Hepatocyte (in vitro differentiated cells): ENCODE measurements around the gene ATP6V0B. TPM values are rescaled to one million over a fixed set of nuclear protein-coding genes. Genes with fewer than 3 reads are reported as not detected.

Experiments used
- DNase-seq: peaks from one replicate; pipeline ENCODE4 v3.0.0-alpha.2; 2016; ENCODE audit warnings: low spot score
- H2AFZ ChIP-seq: fragments of 200-600 bp; sonication (generic); 2 replicates; pipeline ENCODE4 v1.6.0; 2016; ENCODE audit warnings: antibody characterized with exemption, mild to moderate bottlenecking
- H3K27ac ChIP-seq: fragments of 200-600 bp; sonication (generic); 2 replicates; pipeline ENCODE4 v1.5.1; 2016; ENCODE audit warnings: mild to moderate bottlenecking
- H3K27me3 ChIP-seq: fragments of 200-600 bp; sonication (generic); 2 replicates; pipeline ENCODE4 v1.6.1; 2016
- H3K36me3 ChIP-seq: fragments of 200-600 bp; sonication (generic); replicated peaks from 2 replicates; pipeline ENCODE4 v1.5.1; 2016; ENCODE audit warnings: low read depth; ENCODE audit not compliant: insufficient read depth
- H3K4me1 ChIP-seq: fragments of 200-600 bp; sonication (generic); 2 replicates; pipeline ENCODE4 v1.5.1; 2016; ENCODE audit warnings: mild to moderate bottlenecking, moderate library complexity; ENCODE audit not compliant: insufficient read depth
- H3K4me2 ChIP-seq: fragments of 200-600 bp; sonication (generic); 2 replicates; pipeline ENCODE4 v1.6.0; 2016
- H3K4me3 ChIP-seq: fragments of 200-600 bp; sonication (generic); 2 replicates; pipeline ENCODE4 v1.5.1; 2016; ENCODE audit warnings: mild to moderate bottlenecking
- H3K79me2 ChIP-seq: fragments of 200-600 bp; sonication (generic); 2 replicates; pipeline ENCODE4 v1.6.0; 2017; ENCODE audit warnings: mild to moderate bottlenecking
- H3K9me2 ChIP-seq: fragments of 200-600 bp; sonication (generic); replicated peaks from 2 replicates; pipeline ENCODE4 v1.6.0; 2017; ENCODE audit warnings: mild to moderate bottlenecking; ENCODE audit not compliant: insufficient read depth
- H3K9me3 ChIP-seq: fragments of 200-600 bp; sonication (generic); 2 replicates; pipeline ENCODE4 v1.5.1; 2016; ENCODE audit warnings: low read depth, mild to moderate bottlenecking
- H4K20me1 ChIP-seq: fragments of 200-600 bp; sonication (generic); 2 replicates; pipeline ENCODE4 v1.6.0; 2016; ENCODE audit warnings: mild to moderate bottlenecking; ENCODE audit not compliant: insufficient read depth, poor library complexity, severe bottlenecking
- CTCF ChIP-seq: fragments of 200-600 bp; sonication (generic); IDR thresholded peaks from 2 replicates; pipeline ENCODE4 v1.5.1; 2016; ENCODE audit warnings: antibody characterized with exemption, mild to moderate bottlenecking; ENCODE audit not compliant: poor library complexity
- EZH2 ChIP-seq: fragments of 200-600 bp; sonication (generic); IDR thresholded peaks from 2 replicates; pipeline ENCODE4 v1.6.1; 2016; ENCODE audit warnings: antibody characterized with exemption, mild to moderate bottlenecking, borderline replicate concordance
- EZH2phosphoT487 ChIP-seq: fragments of 200-600 bp; sonication (generic); IDR thresholded peaks from one replicate; pipeline ENCODE4 v1.6.1; 2018; ENCODE audit warnings: antibody characterized with exemption, mild to moderate bottlenecking, low read depth, moderate library complexity; ENCODE audit not compliant: unreplicated experiment, severe bottlenecking
- WGBS: methylation state at CpG from one replicate; pipeline ENCODE4 v1.1.6; 2016; ENCODE audit warnings: low lambda C conversion rate; ENCODE audit errors: missing lambda C conversion rate; 5-methylcytosine and 5-hydroxymethylcytosine counted together
- polyA plus RNA-seq: library from polyadenylated mRNA; unstranded; fragments of >200 nt; fragmentation: Nextera tagmentation; extraction: Ambion mirVana; gene quantifications from 2 replicates; pipeline ENCODE4 v1.2.1, GENCODE V29; 2016
- total RNA-seq: library from RNA; depleted of rRNA; stranded (reverse); fragments of >200 nt; gene quantifications from 2 replicates; pipeline ENCODE4 v1.2.3, GENCODE V29; 2014

ATP6V0B gene
- total and polyA plus RNA-seq, 2 experiments from 2014 or later: 195 to 366 TPM

- no peak overlapping the region for H3K27ac ChIP-seq
- no peak for DNase-seq
These were observed 39.8 kb downstream of the ATP6V0B start for GRCh38 chr1:44014365-44015104.

DNA sequence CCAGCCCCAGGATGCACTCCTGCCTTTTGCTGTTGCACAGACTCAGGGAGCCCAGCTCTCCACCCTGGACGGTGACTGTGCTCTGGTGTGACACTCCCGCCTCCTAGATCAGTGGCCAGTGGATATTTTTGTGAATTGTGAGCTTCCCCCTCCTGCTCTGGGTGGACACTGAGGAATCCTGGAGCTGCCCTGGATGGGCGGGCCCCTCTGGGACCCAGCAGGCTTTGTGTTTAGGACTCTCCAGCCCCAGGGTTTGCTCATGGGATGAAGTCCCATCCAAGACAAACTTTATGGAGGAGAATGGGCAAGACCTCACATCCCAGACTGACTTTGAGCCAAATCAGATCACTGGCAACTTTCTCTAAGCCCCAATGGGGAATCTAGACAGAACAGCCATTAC lies 40.4 kb downstream of the ATP6V0B start:
- no peaks in the 10 kb centered on the region for H3K36me3 ChIP-seq
- no peak overlapping the region for H2AFZ ChIP-seq
- no peaks in the 10 kb centered on the region for H3K79me2 ChIP-seq
- no peaks in the 10 kb centered on the region for H3K9me2 ChIP-seq
- H3K4me1 ChIP-seq: no peaks in the 10 kb centered on the region
- H3K27ac ChIP-seq: no peak overlapping the region
- TF ChIP-seq EZH2phosphoT487: no peak
- TF ChIP-seq CTCF: no peak
- no peak for TF ChIP-seq EZH2
- no peaks in the 10 kb centered on the region for H4K20me1 ChIP-seq
- H3K9me3 ChIP-seq: no peaks in the 10 kb centered on the region
- no peak overlapping the region for H3K4me2 ChIP-seq
- DNase-seq: no peak
- H3K27me3 ChIP-seq: no peaks in the 10 kb centered on the region
- WGBS: 67% methylated on average over 3 of the region's 3 CpGs
- H3K4me3 ChIP-seq: no peak overlapping the region

More at GRCh38 chr1:44014365-44015104, 39.8 kb downstream of the ATP6V0B start:
- Histone ChIP-seq H3K9me3 (no peaks in the 10 kb centered on the region), H3K9me2 (no peaks in the 10 kb centered on the region), H3K27me3 (no peaks in the 10 kb centered on the region), H2AFZ (no peak overlapping the region), H4K20me1 (no peaks in the 10 kb centered on the region), H3K4me3 (no peak overlapping the region), H3K4me2 (no peak overlapping the region), H3K36me3 (no peaks in the 10 kb centered on the region), H3K79me2 (no peaks in the 10 kb centered on the region), H3K4me1 (no peaks in the 10 kb centered on the region)
- TF ChIP-seq EZH2phosphoT487 (no peak), EZH2 (no peak), CTCF (no peak)
- 83% methylated on average over 8 of the region's 8 CpGs for WGBS

DNA sequence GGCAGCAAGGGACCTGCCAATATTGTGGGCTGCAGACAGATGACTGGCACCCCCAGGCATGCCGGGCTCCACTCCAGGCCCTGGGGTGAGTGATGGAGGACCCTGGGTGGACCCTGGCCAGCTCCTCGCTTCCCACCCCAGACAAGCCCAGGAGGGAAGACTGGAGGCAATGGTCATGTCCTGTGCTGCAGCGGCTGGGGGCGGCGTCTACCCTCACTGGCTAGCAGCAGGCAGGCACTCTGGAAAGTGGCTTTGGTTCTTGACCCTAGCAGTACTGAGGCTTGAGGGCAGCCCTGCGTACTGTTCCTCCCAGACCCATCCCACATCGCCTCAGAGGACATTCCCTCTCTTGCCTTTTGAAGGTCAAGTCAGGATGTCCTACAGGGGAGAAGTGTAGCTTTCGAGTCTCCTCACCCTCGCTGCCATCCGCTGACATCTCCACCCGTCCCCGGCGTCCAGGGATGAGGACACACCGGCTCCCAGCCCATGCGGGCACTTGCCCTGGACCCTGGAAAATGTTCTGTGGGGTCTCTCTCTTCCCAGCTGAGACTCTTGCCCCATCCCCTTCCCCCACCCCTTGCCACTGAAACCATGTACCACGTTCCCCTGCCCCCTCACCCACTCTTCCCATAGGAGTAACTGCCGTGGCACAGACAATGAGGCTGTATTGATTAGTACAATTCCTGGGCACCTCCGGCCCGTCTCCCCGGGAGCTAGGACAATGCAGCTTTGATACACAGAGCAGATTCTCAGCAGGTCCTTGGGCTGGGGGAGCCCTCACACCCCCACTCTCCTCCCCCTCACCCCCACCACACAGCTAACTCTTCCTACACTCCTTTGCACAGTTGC lies 41.5 kb downstream of the ATP6V0B start:
- Histone ChIP-seq H3K79me2 (no peaks in the 10 kb centered on the region), H3K27me3 (no peaks in the 10 kb centered on the region), H2AFZ (no peak overlapping the region), H3K27ac (no peak overlapping the region), H4K20me1 (no peaks in the 10 kb centered on the region), H3K4me2 (no peak overlapping the region), H3K9me3 (no peaks in the 10 kb centered on the region), H3K36me3 (no peaks in the 10 kb centered on the region), H3K9me2 (no peaks in the 10 kb centered on the region), H3K4me1 (no peaks in the 10 kb centered on the region), H3K4me3 (no peak overlapping the region)
- no peak for DNase-seq
- no peak for TF ChIP-seq EZH2phosphoT487
- TF ChIP-seq CTCF: no peak
- no peak for TF ChIP-seq EZH2
- 84% methylated on average over 13 of the region's 20 CpGs for WGBS
